ENCODE data around the gene KCNG3.

DNA sequence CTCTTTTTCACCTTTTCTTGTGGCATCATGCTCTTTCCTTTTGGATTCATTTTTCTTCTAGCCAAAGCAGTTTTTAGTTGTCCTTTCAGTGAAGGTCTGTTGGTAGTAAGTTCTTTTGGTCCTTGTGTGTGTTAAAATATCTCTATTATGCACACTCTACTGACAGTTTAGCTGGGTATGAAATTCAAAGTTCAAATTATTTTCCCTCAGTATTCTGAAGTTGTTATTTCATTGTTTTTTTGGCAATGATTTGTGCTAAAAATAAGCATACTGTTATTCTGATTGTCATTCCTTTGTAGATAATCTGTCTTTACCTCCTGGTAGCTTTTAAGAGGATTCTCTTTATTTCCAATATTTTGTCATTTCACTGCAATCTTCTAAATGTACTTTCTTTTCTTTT is 79.6 kb downstream of the KCNG3 start:
- TF ChIP-seq, protein P1, sequence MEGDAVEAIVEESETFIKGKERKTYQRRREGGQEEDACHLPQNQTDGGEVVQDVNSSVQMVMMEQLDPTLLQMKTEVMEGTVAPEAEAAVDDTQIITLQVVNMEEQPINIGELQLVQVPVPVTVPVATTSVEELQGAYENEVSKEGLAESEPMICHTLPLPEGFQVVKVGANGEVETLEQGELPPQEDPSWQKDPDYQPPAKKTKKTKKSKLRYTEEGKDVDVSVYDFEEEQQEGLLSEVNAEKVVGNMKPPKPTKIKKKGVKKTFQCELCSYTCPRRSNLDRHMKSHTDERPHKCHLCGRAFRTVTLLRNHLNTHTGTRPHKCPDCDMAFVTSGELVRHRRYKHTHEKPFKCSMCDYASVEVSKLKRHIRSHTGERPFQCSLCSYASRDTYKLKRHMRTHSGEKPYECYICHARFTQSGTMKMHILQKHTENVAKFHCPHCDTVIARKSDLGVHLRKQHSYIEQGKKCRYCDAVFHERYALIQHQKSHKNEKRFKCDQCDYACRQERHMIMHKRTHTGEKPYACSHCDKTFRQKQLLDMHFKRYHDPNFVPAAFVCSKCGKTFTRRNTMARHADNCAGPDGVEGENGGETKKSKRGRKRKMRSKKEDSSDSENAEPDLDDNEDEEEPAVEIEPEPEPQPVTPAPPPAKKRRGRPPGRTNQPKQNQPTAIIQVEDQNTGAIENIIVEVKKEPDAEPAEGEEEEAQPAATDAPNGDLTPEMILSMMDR (IDR thresholded peaks at IDR 0.05) = no peak
- no peak for TF ChIP-seq POLR2A (IDR thresholded peaks at IDR 0.05)

Measured in testis (tissue), 2 donors.